Measurements from ENCODE around the gene COX7A2. TPM values are rescaled to one million over a fixed set of nuclear protein-coding genes. Genes with fewer than 3 reads are reported as not detected.

COX7A2 gene, protein sequence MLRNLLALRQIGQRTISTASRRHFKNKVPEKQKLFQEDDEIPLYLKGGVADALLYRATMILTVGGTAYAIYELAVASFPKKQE
- total RNA-seq: 100 to 1,000 TPM; 306 to 626 (median 511) TPM

DNA sequence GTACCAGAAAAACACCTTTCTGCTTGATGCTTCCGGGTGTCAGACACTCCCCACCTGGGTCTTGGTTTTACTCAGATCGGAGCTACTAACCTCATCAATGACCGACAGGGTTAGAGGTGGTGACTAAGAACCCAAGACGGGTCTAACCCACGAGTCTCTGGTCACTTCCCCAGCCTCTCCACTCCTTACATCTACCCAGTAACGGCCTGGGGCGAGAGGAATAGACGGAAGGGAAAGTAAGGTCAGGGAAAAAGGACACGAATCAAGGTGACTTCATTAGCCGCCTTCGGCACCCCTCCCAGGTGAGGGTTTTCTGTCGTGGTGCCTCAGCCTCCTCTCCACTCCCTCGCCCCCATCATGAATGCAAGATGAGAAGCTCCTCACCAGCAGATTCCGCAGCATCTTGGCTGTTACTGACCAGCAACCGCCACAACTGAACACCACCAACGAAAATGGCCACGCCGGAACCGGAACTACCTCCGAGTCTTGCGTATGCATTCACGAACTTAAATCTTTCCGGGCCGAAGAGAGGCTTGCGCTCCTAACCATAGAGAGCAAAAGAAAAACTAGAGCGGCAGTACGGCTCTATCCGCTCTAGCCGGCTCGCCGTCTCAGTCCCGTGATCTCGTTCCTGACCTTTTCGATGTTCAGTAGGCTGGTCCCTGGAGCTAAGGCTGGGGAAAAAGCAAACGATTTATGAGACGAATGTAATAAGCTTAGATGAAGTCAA lies at the start of gene COX7A2:
TSS of gene COX7A2 (minus strand) at position 469 of the 730 bp plus-strand sequence. CDS start at position 402, 67 bp downstream.
- Histone ChIP-seq H3K4me3 (peak within 1 kb of the TSS; percentile 66 to 93 (median 83)), H3K4me1 (replicated peaks in 1 of 2) (peaks cover 11 to 19% of the 10 kb centered on the region in 2 donors), H3K27ac (peak within 1 kb of the TSS; percentile 91 to 92)
- in situ Hi-C loops (cut with MboI; ENCODE audit: low pct_unique_long_range_greater_than_20kb in 2 of 9, low sequenced_read_pairs in 9 of 9, unreplicated experiment in 9 of 9): no loop called here
- 0 to 1% (median 0%) methylated on average over 1 to 28 of the region's 36 CpGs; no CpG with 5 or more reads in 1 of the 10 experiments for WGBS, 10 experiments
- peak; percentile 93 to 98 (median 97) for ATAC-seq (replicated peaks in 6 of 8)

- ATAC-seq (replicated peaks in 6 of 8): peak in 2 of 8 experiments; percentile 49 to 61
- in situ Hi-C loops (cut with MboI; ENCODE audit: low pct_unique_long_range_greater_than_20kb in 2 of 9, low sequenced_read_pairs in 9 of 9, unreplicated experiment in 9 of 9): loop anchor here in 4 of 9 experiments (25.0 kb wide), 2 partner anchors 220 to 245 kb away; no protein-coding TSS in a partner anchor
- 76 to 100% (median 88%) methylated on average over 1 to 2 of the region's 2 CpGs; no CpG with 5 or more reads in 1 of the 10 experiments for WGBS, 10 experiments
- Histone ChIP-seq H3K4me1 (replicated peaks in 1 of 2) (peaks cover 20 to 22% of the 10 kb centered on the region in 2 donors), H3K27ac (no peak overlapping the region), H3K4me3 (no peak overlapping the region)
Observed at GRCh38 chr6:75292555-75292954, 49.0 kb upstream of the COX7A2 start.

GRCh38 chr6:75291744-75292143 lies 48.1 kb upstream of the COX7A2 start:
- WGBS, 10 experiments: 31 to 95% (median 86%) methylated on average over 1 of the region's 1 CpG; no CpG with 5 or more reads in 1 of the 10 experiments
- no peak for ATAC-seq (replicated peaks in 6 of 8)
- Histone ChIP-seq H3K4me3 (no peak overlapping the region), H3K27ac (no peak overlapping the region), H3K4me1 (replicated peaks in 1 of 2) (peaks cover 20 to 22% of the 10 kb centered on the region in 2 donors)
- in situ Hi-C loops (cut with MboI; ENCODE audit: low pct_unique_long_range_greater_than_20kb in 2 of 9, low sequenced_read_pairs in 9 of 9, unreplicated experiment in 9 of 9): loop anchor here in 4 of 9 experiments (25.0 kb wide), 2 partner anchors 221 to 246 kb away; no protein-coding TSS in a partner anchor

- in situ Hi-C loops (cut with MboI; ENCODE audit: low pct_unique_long_range_greater_than_20kb in 2 of 9, low sequenced_read_pairs in 9 of 9, unreplicated experiment in 9 of 9): loop anchor here in 4 of 9 experiments (25.0 kb wide), 2 partner anchors 221 to 246 kb away; no protein-coding TSS in a partner anchor
- peaks cover 20 to 22% of the 10 kb centered on the region in 2 donors for H3K4me1 ChIP-seq (replicated peaks in 1 of 2)
- H3K27ac ChIP-seq: peak overlapping the region in 1 of 2 donors; percentile 92
- H3K4me3 ChIP-seq: no peak overlapping the region
- no peak for ATAC-seq (replicated peaks in 6 of 8)
- WGBS, 10 experiments: 20 to 100% (median 88%) methylated on average over 1 to 2 of the region's 2 CpGs; no CpG with 5 or more reads in 2 of the 10 experiments
Observed at GRCh38 chr6:75291331-75291730, 47.7 kb upstream of the COX7A2 start.

- H3K4me3 ChIP-seq: no peak overlapping the region
- in situ Hi-C loops (cut with MboI; ENCODE audit: low pct_unique_long_range_greater_than_20kb in 2 of 9, low sequenced_read_pairs in 9 of 9, unreplicated experiment in 9 of 9): loop anchor here in 4 of 9 experiments (25.0 kb wide), 2 partner anchors 222 to 247 kb away; no protein-coding TSS in a partner anchor
- H3K27ac ChIP-seq: peak overlapping the region; percentile 25 to 92
- peak in 6 of 8 experiments; percentile 53 to 99 (median 99) for ATAC-seq (replicated peaks in 6 of 8)
- WGBS, 10 experiments: 23 to 85% (median 56%) methylated on average over 1 to 7 of the region's 7 CpGs
- peaks cover 22 to 26% of the 10 kb centered on the region in 2 donors for H3K4me1 ChIP-seq (replicated peaks in 1 of 2)
Observed at GRCh38 chr6:75290136-75290945, 46.7 kb upstream of the COX7A2 start.

DNA sequence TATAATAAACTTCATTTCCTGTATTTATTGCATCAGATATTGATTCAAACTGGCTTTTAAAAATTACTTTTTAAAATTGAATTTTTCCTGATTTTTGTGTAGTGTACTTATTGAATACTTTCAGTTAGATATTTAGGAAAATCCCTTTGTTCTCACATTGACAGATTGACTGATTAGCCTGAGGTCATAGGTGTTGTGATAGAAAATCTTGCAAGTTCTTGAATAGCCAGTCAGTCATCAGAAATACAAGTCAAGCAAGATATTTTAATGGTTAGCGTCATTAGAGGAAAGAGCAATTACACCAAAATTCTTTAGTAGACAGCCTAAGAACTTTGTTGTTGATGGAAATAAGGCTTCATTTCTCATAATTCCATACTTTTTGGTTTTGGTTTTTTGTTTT lies 44.4 kb upstream of the COX7A2 start:
- Histone ChIP-seq H3K4me3 (no peak overlapping the region), H3K27ac (no peak overlapping the region), H3K4me1 (replicated peaks in 1 of 2) (peaks cover 22 to 26% of the 10 kb centered on the region in 2 donors)
- 80 to 100% (median 100%) methylated on average over 1 of the region's 1 CpG; no CpG with 5 or more reads in 2 of the 10 experiments for WGBS, 10 experiments
- ATAC-seq (replicated peaks in 6 of 8): no peak
- in situ Hi-C loops (cut with MboI; ENCODE audit: low pct_unique_long_range_greater_than_20kb in 2 of 9, low sequenced_read_pairs in 9 of 9, unreplicated experiment in 9 of 9): loop anchor here in 4 of 9 experiments (25.0 kb wide), 2 partner anchors 224 to 249 kb away; no protein-coding TSS in a partner anchor

DNA sequence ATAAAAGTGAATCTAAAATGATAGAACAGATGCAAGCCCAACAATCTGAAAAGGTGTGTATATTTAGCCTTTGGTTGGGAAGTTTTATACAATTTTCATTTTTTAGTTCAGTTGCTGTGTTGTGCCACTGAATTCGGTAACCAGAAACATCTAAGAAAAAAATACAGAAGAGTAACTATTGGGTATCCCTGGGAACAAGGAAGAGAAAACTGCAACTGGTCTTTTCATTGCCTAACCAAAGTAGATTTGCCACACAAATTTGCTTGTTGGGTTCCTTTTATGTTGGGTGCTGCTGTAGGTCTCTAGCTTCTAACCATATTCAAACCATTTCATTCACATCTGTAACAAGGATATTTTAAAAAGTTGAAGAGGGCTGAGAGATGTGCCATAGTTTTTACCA lies 43.8 kb upstream of the COX7A2 start:
- no peak overlapping the region for H3K27ac ChIP-seq
- in situ Hi-C loops (cut with MboI; ENCODE audit: low pct_unique_long_range_greater_than_20kb in 2 of 9, low sequenced_read_pairs in 9 of 9, unreplicated experiment in 9 of 9): loop anchor here in 4 of 9 experiments (25.0 kb wide), 2 partner anchors 225 to 250 kb away; no protein-coding TSS in a partner anchor
- H3K4me3 ChIP-seq: no peak overlapping the region
- 44 to 100% (median 94%) methylated on average over 1 of the region's 1 CpG; no CpG with 5 or more reads in 2 of the 10 experiments for WGBS, 10 experiments
- peaks cover 22 to 26% of the 10 kb centered on the region in 2 donors for H3K4me1 ChIP-seq (replicated peaks in 1 of 2)
- ATAC-seq (replicated peaks in 6 of 8): no peak

GRCh38 chr6:75286955-75287354 lies 43.4 kb upstream of the COX7A2 start:
- Histone ChIP-seq H3K4me3 (no peak overlapping the region), H3K27ac (no peak overlapping the region), H3K4me1 (replicated peaks in 1 of 2) (peaks cover 24 to 26% of the 10 kb centered on the region in 2 donors)
- in situ Hi-C loops (cut with MboI; ENCODE audit: low pct_unique_long_range_greater_than_20kb in 2 of 9, low sequenced_read_pairs in 9 of 9, unreplicated experiment in 9 of 9): loop anchor here in 4 of 9 experiments (25.0 kb wide), 2 partner anchors 225 to 250 kb away; no protein-coding TSS in a partner anchor
- no peak for ATAC-seq (replicated peaks in 6 of 8)
- WGBS, 10 experiments: 60 to 94% (median 86%) methylated on average over 1 to 2 of the region's 2 CpGs; no CpG with 5 or more reads in 1 of the 10 experiments

GRCh38 chr6:75285283-75285639 lies 41.7 kb upstream of the COX7A2 start:
- peak in 1 of 8 experiments; percentile 1 for ATAC-seq (replicated peaks in 6 of 8)
- in situ Hi-C loops (cut with MboI; ENCODE audit: low pct_unique_long_range_greater_than_20kb in 2 of 9, low sequenced_read_pairs in 9 of 9, unreplicated experiment in 9 of 9): loop anchor here in 4 of 9 experiments (25.0 kb wide), 2 partner anchors 227 to 252 kb away; no protein-coding TSS in a partner anchor
- H3K27ac ChIP-seq: peak overlapping the region; percentile 69 to 80
- 0 to 23% (median 6%) methylated on average over 2 to 6 of the region's 6 CpGs for WGBS, 10 experiments
- peaks cover 18 to 28% of the 10 kb centered on the region in 2 donors for H3K4me1 ChIP-seq (replicated peaks in 1 of 2)
- H3K4me3 ChIP-seq: peak overlapping the region; percentile 75 to 95 (median 81)

DNA sequence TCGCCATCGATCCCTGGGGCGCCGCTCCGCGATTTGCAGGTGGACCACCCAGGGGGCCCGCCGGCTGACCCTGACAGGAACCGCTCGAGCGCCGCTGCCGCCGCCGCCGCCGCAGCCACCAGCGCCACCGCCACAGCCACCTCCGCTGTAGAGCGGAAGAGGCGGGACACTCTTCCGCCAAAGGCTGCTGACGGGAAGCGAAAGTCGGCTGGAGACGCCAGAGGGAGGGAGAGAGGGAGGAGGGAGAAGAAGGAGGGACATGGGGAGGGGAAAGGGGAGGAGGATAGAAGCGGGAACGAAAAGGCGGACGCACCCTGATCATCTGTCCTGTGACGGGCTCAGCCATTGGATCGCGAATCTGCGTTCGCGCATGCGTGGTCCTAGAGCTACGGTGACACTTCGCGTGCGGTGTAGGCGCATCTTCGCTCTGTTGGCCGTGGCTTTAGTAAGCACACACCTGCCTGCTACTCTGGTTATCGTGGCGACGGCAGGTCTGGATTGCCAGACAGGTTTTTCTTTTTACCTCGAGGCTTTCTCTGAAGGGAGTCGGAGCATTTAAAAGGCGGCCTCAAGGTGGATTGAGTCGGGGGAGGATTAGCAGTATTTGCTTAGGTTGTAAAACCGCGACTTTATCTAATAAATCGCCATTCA lies 41.2 kb upstream of the COX7A2 start, which contains the start of gene TMEM30A:
TSS of gene TMEM30A (minus strand) at position 161 of the 651 bp plus-strand sequence. CDS start at position 7, 154 bp downstream.
- in situ Hi-C loops (cut with MboI; ENCODE audit: low pct_unique_long_range_greater_than_20kb in 2 of 9, low sequenced_read_pairs in 9 of 9, unreplicated experiment in 9 of 9): loop anchor here in 4 of 9 experiments (25.0 kb wide), 2 partner anchors 228 to 253 kb away; no protein-coding TSS in a partner anchor
- peak; percentile 94 to 97 (median 95) for ATAC-seq (replicated peaks in 6 of 8)
- Histone ChIP-seq H3K27ac (peak within 1 kb of the TSS; percentile 88 to 93), H3K4me3 (peak within 1 kb of the TSS; percentile 75 to 95 (median 81)), H3K4me1 (replicated peaks in 1 of 2) (peaks cover 17 to 28% of the 10 kb centered on the region in 2 donors)
- 0 to 1% (median 0%) methylated on average over 2 to 20 of the region's 55 CpGs; no CpG with 5 or more reads in 2 of the 10 experiments for WGBS, 10 experiments

DNA sequence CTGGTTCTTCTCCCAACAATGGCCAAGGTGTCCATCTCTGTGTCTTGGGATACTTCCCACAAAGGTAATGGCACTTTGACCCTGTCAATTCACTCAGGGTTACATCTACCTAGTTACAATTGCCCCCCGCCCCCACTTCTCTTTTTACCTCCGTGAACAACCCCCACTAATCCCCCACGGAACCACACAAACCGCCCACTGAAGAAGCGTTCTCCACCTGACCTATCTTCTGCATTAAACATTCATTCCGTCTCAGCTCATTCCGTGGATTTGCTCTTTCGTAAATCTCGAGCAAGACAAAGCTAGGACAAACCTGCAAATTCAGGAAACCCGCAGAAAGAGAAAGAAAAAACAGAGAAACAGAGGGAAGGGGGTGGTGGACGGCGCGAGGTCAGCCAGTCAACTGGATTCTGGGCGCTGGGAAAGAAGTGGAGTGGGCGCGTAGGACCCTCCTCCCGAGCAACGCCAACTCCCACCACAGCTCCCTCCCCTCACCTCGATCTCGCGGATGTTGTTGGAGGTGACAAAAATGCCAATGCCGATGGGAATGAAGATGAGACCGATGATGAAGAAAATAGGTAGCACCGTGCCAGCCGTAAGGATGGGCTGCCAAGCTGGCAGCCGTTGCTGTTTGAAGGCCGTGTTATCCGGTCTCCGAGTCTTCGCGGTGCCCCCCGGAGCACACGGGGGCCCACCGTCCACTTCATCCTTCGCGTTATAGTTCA lies 40.5 kb upstream of the COX7A2 start:
- Histone ChIP-seq H3K4me3 (peak overlapping the region; percentile 75 to 95 (median 81)), H3K27ac (peak overlapping the region; percentile 88 to 93), H3K4me1 (replicated peaks in 1 of 2) (peaks cover 19 to 31% of the 10 kb centered on the region in 2 donors)
- ATAC-seq (replicated peaks in 6 of 8): peak; percentile 11 to 55 (median 39)
- in situ Hi-C loops (cut with MboI; ENCODE audit: low pct_unique_long_range_greater_than_20kb in 2 of 9, low sequenced_read_pairs in 9 of 9, unreplicated experiment in 9 of 9): loop anchor here in 4 of 9 experiments (25.0 kb wide), 2 partner anchors 228 to 253 kb away; no protein-coding TSS in a partner anchor
- 0 to 1% (median 0%) methylated on average over 2 to 13 of the region's 36 CpGs; no CpG with 5 or more reads in 3 of the 10 experiments for WGBS, 10 experiments

Data from motor neuron (in vitro differentiated cells).